Ovary (tissue), 3 donors: ENCODE measurements around the gene IFT81.

ENCODE experiments used
- EP300 ChIP-seq: sonication (generic); formaldehyde crosslinking; IDR thresholded peaks from one replicate; pipeline ENCODE4 v1.6.1; 2017; ENCODE audit warnings: antibody characterized with exemption
- TF ChIP-seq, protein P1 (sequence below), 3 donors: fragments of 450-650 bp in 2 of 3; fragments of 200-600 bp in 1 of 3; IDR thresholded peaks; one replicate each; pipeline versions ENCODE4 v1.5.1 to v1.8.0; 2016 to 2022; ENCODE audit warnings: antibody characterized with exemption in 3 of 3, mild to moderate bottlenecking in 1 of 3
- donor health status: DM: no; HTN: no; CAD: no.

DNA sequence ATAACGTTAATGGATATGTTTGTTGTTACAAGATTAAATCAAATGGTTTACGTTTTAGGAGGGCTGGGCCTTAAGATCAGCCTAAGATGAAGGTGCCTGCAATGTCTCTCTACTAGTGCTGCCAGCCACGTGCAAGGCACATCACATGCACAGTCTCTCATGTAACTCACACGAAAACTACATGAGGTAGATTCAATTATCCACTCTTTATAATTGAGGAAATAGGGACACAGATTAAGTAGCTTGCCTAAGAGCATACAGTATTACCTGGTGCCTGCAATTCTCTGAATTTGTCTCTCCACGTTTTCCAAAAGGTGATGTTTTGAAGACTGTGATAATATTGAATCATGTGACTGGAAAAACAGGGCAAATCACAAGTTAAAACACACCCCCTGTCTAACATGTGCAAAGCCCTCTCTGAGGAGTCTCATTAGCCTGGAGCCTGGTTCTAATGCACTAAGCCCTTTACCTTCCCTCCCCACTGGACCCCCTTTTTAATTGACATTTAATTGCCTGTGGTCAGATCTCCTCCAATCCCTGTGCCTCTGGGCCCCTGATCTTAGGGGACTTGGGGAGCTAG, 142.3 kb downstream of the IFT81 start:
- TF ChIP-seq, protein P1, sequence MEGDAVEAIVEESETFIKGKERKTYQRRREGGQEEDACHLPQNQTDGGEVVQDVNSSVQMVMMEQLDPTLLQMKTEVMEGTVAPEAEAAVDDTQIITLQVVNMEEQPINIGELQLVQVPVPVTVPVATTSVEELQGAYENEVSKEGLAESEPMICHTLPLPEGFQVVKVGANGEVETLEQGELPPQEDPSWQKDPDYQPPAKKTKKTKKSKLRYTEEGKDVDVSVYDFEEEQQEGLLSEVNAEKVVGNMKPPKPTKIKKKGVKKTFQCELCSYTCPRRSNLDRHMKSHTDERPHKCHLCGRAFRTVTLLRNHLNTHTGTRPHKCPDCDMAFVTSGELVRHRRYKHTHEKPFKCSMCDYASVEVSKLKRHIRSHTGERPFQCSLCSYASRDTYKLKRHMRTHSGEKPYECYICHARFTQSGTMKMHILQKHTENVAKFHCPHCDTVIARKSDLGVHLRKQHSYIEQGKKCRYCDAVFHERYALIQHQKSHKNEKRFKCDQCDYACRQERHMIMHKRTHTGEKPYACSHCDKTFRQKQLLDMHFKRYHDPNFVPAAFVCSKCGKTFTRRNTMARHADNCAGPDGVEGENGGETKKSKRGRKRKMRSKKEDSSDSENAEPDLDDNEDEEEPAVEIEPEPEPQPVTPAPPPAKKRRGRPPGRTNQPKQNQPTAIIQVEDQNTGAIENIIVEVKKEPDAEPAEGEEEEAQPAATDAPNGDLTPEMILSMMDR (IDR thresholded peaks at IDR 0.05), result no peak
- no peak for TF ChIP-seq EP300
